Neural progenitor cell (in vitro differentiated cells): ENCODE data around the gene INTS1.

ENCODE experiments used
- EZH2 ChIP-seq: fragments of 200-600 bp; sonication (generic); IDR thresholded peaks from 2 replicates; pipeline ENCODE4 v1.6.1; 2017; ENCODE audit warnings: antibody characterized with exemption, mild to moderate bottlenecking, moderate library complexity
- EZH2phosphoT487 ChIP-seq: fragments of 200-600 bp; sonication (generic); IDR thresholded peaks from 2 replicates; pipeline ENCODE4 v1.6.1; 2017; ENCODE audit warnings: antibody characterized with exemption
- TF ChIP-seq, protein P1 (sequence below): fragments of 200-600 bp; sonication (generic); IDR thresholded peaks from 2 replicates; pipeline ENCODE4 v1.5.1; 2017; ENCODE audit warnings: antibody characterized with exemption, mild to moderate bottlenecking

DNA sequence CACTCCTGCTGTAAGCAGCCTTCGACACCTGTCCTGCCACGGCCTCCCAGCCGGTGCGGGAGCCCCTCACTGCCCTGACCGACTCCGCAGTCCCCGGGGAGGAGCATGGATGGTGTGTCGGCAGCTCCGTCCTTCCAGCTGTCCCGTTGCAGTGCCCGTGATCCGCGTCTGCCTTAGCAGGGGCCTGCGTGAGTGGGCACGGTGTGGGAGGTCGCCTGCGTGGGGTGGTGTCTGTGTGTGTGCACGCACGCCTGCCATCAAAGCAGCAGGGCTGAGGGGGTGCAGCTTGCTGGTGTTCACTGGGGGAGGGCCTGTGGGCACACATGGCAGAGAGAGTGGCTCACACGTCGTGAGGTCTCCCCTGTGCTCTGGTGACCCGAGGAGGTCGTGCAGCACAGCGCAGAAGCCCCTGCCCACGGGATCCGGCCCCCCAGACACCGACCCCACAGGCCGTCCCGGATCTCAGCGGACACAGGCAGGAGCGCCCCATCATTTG lies 36.6 kb upstream of the INTS1 start:
- TF ChIP-seq, protein P1, sequence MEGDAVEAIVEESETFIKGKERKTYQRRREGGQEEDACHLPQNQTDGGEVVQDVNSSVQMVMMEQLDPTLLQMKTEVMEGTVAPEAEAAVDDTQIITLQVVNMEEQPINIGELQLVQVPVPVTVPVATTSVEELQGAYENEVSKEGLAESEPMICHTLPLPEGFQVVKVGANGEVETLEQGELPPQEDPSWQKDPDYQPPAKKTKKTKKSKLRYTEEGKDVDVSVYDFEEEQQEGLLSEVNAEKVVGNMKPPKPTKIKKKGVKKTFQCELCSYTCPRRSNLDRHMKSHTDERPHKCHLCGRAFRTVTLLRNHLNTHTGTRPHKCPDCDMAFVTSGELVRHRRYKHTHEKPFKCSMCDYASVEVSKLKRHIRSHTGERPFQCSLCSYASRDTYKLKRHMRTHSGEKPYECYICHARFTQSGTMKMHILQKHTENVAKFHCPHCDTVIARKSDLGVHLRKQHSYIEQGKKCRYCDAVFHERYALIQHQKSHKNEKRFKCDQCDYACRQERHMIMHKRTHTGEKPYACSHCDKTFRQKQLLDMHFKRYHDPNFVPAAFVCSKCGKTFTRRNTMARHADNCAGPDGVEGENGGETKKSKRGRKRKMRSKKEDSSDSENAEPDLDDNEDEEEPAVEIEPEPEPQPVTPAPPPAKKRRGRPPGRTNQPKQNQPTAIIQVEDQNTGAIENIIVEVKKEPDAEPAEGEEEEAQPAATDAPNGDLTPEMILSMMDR: no peak
- no peak for TF ChIP-seq EZH2phosphoT487
- TF ChIP-seq EZH2: no peak
